ENCODE data around the gene SPSB3. TPM values are rescaled to one million over a fixed set of nuclear protein-coding genes. Genes with fewer than 3 reads are reported as not detected.

SPSB3 gene
- total and polyA plus RNA-seq, 2 of the 13 experiments (the other 11 are each of a cell fraction or from before 2014, with no cell fraction given) = 13.2 to 21.9 TPM

DNA sequence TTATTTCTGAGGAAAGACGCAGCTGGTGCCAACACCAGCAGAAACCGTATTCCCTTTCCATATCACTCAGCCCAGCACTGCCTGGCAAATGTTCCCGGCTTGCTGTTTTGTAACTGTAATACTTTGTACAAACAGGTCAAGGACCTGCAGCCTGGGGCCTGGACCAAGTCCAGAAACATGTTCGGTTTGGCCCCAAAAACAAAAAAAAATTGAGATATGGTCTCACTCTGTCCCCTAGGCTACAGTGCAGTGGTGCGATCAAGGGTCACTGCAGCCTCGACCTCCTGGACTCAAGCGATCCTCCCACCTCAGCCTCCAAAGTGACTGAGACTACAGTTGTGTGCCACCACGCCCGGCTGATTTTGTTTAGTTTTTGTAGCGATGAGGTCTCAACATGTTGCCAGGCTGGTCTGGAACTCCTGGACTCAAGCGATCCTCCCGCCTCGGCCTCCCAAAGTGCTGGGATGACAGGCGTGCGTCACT lies 43.1 kb upstream of the SPSB3 start (continued):
- TF ChIP-seq, protein P1, sequence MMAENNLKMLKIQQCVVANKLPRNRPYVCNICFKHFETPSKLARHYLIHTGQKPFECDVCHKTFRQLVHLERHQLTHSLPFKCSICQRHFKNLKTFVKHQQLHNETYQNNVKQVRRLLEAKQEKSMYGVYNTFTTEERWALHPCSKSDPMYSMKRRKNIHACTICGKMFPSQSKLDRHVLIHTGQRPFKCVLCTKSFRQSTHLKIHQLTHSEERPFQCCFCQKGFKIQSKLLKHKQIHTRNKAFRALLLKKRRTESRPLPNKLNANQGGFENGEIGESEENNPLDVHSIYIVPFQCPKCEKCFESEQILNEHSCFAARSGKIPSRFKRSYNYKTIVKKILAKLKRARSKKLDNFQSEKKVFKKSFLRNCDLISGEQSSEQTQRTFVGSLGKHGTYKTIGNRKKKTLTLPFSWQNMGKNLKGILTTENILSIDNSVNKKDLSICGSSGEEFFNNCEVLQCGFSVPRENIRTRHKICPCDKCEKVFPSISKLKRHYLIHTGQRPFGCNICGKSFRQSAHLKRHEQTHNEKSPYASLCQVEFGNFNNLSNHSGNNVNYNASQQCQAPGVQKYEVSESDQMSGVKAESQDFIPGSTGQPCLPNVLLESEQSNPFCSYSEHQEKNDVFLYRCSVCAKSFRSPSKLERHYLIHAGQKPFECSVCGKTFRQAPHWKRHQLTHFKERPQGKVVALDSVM (CRISPR knock-in tag; IDR thresholded peaks at IDR 0.05) = peak; percentile 100
- TF ChIP-seq ISL2 (CRISPR knock-in tag; IDR thresholded peaks at IDR 0.05) (peak; percentile 45; the same call in 1 of the 2 replicates), SNAPC4 (CRISPR knock-in tag; IDR thresholded peaks at IDR 0.05) (0 out of 2 replicates have a peak, but pooled peaks have one; percentile 48), ETV6 (CRISPR knock-in tag; conservative IDR thresholded peaks at IDR 0.05) (no peak), SALL1 (CRISPR knock-in tag; IDR thresholded peaks at IDR 0.05) (peak; percentile 79), KAT8 (CRISPR knock-in tag; IDR thresholded peaks at IDR 0.05) (0 out of 2 replicates have a peak, but pooled peaks have one; percentile 22), EEA1 (CRISPR knock-in tag; IDR thresholded peaks at IDR 0.05; ENCODE audit: borderline replicate concordance) (no peak), SNRNP70 (IDR thresholded peaks at IDR 0.05; ENCODE audit: low read depth, low read length) (no peak), ZNF547 (CRISPR knock-in tag; IDR thresholded peaks at IDR 0.05) (peak; percentile 70; the same call in 1 of the 2 replicates), ZNF441 (CRISPR knock-in tag; IDR thresholded peaks at IDR 0.05; ENCODE audit: borderline replicate concordance) (0 out of 2 replicates have a peak, but pooled peaks have one; percentile 19), ESRRA (CRISPR knock-in tag; IDR thresholded peaks at IDR 0.05; ENCODE audit: low read depth) (peak; percentile 66; the same call in 1 of the 2 replicates), ZMYM4 (CRISPR knock-in tag; IDR thresholded peaks at IDR 0.05) (peak; percentile 56; the same call in 1 of the 2 replicates), PTBP1 (IDR thresholded peaks at IDR 0.05; ENCODE audit: low read depth, low read length, poor library complexity, severe bottlenecking) (no peak), RORA (CRISPR knock-in tag; IDR thresholded peaks at IDR 0.05) (peak; percentile 79; the same call in 1 of the 2 replicates), KAT7 (CRISPR knock-in tag; IDR thresholded peaks at IDR 0.05; ENCODE audit: borderline replicate concordance) (peak; percentile 79; the same call in 1 of the 2 replicates), THAP8 (CRISPR knock-in tag; IDR thresholded peaks at IDR 0.05; ENCODE audit: borderline replicate concordance) (no peak), MYC (CRISPR knock-in tag; IDR thresholded peaks at IDR 0.05; ENCODE audit: borderline replicate concordance) (peak; percentile 24; the same call in 1 of the 2 replicates), NR2F1 (CRISPR knock-in tag; IDR thresholded peaks at IDR 0.05) (peak in 1 of 2 experiments; percentile 41; a peak in 1 of 4 replicates), GATA4 (IDR thresholded peaks at IDR 0.05; ENCODE audit: borderline replicate concordance, low read depth) (no peak), ZNF7 (CRISPR knock-in tag; IDR thresholded peaks at IDR 0.05) (no peak), HOXD1 (CRISPR knock-in tag; IDR thresholded peaks at IDR 0.05) (0 out of 2 replicates have a peak, but pooled peaks have one; percentile 55)
- TF ChIP-seq, protein P2, sequence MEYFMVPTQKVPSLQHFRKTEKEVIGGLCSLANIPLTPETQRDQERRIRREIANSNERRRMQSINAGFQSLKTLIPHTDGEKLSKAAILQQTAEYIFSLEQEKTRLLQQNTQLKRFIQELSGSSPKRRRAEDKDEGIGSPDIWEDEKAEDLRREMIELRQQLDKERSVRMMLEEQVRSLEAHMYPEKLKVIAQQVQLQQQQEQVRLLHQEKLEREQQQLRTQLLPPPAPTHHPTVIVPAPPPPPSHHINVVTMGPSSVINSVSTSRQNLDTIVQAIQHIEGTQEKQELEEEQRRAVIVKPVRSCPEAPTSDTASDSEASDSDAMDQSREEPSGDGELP (IDR thresholded peaks at IDR 0.05; ENCODE audit: borderline replicate concordance, low read depth) = peak; percentile 51; the same call in 1 of the 2 replicates

Measured in HepG2 (cell line).